Measurements from ENCODE around the gene GPR27.

The GPR27 gene, protein sequence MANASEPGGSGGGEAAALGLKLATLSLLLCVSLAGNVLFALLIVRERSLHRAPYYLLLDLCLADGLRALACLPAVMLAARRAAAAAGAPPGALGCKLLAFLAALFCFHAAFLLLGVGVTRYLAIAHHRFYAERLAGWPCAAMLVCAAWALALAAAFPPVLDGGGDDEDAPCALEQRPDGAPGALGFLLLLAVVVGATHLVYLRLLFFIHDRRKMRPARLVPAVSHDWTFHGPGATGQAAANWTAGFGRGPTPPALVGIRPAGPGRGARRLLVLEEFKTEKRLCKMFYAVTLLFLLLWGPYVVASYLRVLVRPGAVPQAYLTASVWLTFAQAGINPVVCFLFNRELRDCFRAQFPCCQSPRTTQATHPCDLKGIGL

DNA sequence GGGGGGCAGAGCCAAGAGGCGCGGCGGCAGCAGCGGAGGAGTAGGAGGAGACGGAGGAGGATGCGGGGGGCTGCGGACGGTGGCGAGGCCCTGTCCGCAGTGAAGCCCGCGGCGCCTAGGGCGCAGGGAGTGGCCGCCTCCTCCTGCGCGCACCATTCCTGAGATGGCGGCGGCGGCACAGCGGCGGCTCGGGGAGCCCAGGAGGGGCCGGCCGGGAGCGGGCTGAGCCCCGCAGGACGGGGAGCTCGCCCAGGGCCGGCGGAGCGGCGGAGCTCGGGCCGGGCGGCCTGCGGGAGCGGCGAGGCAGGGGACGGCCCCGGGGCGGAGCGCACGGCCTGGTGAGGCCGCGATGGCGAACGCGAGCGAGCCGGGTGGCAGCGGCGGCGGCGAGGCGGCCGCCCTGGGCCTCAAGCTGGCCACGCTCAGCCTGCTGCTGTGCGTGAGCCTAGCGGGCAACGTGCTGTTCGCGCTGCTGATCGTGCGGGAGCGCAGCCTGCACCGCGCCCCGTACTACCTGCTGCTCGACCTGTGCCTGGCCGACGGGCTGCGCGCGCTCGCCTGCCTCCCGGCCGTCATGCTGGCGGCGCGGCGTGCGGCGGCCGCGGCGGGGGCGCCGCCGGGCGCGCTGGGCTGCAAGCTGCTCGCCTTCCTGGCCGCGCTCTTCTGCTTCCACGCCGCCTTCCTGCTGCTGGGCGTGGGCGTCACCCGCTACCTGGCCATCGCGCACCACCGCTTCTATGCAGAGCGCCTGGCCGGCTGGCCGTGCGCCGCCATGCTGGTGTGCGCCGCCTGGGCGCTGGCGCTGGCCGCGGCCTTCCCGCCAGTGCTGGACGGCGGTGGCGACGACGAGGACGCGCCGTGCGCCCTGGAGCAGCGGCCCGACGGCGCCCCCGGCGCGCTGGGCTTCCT, at the start of gene GPR27:
Gene GPR27, plus strand, starts transcription at position 155 of the 909 bp plus-strand sequence. Its CDS starts 195 bp downstream, at position 350.
- peak; percentile 16 for DNase-seq

DNA sequence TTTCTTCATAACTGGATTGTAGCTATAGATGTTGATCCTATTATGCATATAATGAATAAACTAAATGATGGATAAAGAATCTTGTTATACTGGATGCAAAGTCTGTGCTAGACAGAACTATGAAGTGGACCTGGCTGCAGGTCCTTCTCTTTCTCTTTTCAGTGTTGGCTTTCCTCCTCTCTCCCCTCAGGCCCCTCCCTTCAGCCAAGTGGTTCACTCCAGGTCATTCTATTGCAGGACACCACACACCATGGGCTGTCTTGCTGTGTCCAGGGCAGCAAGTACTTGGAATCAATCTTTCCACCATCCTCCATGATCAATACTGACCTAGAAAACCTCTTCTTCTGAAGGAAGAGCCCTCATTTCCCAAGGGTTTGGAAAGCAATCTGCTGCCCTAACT, 48.7 kb upstream of the GPR27 start:
- DNase-seq, result no peak

DNA sequence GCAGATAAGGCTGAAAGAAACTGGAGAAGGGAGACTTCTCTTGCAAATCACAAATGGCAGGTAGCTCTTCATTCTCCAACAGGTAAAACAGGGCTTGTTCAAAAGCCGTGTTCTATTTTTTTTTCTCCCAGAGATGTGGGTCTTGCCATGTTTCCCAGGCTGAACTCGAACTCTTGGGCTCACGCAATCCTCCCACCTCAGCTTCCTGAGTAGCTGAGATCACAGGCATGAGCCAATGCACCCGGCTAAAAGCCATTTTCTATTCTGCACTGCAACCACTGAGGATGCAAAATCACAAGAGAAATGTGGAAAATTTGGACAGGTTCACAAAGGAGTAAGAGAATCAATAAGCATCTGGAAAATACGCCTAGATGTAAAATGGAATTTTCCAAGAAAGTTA, 48.0 kb upstream of the GPR27 start:
- no peak for DNase-seq

DNA sequence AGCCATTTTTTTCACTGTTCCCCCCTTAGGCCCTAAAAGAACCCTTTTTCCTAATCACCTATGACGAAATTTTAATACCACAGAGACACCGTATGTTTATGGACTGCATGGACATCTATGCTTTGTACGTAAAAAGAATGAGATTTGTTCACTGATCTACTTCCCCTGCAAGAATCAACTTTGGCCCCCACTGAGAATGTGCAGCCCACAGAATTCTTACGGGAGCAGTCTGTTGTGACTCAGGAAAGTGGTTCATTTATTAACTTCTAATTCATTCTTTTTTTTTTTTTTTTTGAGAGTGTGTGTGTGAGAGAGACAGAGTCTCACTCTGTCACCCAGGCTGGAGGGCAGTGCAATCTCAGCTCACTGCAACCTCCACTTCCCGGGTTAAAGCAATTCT, 46.1 kb upstream of the GPR27 start:
- DNase-seq, result no peak

DNA sequence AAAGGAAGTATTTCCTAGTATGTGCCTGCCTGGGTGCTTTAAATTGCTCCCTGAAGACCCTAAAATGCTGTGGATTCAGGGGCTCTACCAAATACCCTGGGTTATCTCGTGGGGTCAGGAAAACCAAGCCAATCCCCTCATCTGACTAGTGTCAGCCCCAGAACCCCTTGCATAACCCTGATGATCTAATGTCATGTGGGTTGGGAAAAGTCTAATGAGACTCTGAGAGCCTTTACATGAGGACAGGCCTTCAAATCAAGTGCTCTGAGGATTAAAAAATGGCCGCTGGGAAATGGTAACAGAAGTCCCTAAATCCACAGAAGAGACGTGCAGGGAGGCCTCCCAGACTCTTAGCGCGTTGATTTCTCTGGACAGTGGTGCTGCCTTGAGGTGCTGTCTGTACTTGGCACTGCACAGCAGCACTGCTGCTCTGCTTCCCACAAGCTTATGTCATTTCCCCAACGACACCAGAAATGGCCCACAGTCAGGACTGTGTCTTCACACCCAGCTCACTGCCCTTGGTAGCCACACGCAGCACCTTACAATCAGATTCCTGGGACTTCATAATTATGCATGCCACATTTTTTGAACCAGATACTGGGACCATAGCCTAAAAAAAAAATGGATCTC, 45.1 kb upstream of the GPR27 start:
- DNase-seq, result no peak

DNA sequence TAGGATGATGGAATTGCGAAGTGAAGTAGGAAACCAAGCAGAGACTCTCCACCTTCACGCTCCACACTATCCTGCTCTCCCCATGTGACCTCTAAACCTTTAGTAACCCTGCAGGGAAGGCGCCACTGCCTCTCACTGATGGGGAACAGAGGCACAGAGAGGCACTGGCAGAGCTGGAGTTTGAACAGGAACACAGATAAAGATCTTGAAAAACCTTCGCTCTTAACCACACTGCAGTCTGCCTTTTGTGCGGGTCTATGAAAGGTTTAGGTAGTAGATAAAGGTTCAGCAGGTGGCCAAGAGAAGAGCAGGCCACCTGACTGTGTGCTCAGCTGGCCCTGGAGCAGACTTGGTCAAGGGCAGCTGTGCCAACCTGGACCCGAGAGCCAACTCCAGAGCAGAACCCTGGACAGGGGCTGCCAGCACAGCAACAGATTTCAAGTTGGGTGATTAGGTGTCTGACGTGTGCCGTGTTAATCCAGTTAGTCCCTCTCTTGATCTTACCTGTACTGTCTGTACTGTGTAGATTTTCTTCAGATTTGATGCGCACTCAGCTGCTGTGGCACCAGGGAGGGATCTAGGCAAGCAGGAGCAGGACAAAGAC, 43.6 kb upstream of the GPR27 start:
- DNase-seq, result peak; percentile 39

DNA sequence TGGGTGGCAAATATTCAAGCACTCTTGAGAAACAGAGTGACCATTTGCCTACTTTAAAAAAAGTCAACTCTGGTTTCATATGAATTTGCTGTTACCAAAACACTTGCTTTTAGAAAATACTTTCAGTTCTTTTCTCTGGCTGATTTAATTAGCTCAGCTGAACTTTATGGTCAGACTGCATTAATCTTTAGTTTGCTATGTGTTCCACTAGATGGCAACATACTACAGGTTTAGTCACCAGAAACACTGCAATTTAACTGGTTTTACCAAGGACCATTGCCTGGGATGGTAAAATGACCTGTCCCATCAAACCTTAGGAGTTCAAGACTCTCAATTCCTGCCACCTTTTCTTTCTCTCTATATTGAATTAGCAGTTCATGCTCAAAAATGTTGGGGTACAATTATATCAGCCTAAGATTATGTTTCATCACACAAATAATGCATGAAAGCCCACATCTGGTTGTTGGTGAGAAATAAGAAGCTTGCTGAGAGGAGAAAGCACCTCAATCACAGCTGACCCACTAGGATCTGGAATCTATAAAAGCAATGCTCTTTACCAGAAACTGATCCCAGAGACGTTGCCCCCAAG, 42.7 kb upstream of the GPR27 start:
- peak; percentile 70 for DNase-seq

DNA sequence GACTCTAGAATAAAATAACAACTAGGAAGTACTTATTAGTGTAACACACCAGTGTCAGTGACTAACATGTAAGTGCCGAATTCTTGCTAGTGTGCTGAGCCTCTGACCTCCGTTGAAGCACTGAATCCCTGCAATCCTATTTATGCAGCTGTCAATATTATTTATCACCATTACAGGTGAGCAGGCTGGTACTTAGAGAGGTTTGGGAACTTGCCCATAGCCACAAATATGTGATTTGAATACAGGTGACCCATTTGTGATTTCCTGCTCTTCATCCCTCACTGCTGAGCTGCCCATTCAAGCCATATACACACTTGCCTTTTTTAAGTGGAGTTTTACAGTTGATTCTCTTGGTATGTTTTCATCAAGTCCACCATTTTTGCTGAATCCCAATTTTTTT, 40.6 kb upstream of the GPR27 start:
- DNase-seq, result no peak

DNA sequence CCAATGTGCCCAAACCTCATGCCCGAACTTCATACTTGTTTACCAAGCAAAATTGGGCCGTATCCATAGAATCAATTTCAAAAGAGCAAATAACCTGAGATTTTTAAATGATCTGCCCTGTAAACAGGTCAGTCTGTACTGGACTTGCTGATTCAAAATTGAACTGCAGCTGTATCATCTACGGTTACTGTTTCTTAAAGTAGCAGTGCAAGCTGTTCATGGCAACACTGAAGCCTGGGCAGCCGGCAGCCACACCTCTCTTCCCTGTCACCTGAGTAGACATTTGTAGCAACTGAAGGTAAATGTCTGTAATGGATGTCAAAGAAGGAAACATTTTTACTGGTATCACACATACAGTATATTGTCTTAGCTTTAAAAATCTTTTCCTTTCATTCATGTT, 39.1 kb upstream of the GPR27 start:
- no peak for DNase-seq

DNA sequence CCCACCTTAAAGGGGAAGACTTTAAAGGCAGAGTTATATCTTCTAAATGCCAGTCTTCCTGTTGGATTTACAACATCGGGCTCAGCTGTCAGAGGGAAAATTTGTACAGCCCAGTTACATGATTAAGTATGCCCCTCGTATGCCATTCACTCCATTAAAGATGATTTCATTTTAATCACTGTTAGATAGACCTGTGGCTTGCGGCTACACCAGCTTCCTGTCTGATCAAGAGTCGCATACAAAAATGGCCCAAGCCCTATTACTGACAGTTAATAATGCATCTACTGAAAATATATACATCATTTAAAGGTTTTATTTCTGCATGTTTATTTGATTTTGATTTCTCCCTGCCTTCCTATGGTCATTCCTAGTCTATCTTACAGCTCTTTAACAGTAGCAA, 35.6 kb upstream of the GPR27 start:
- peak; percentile 51 for DNase-seq

DNA sequence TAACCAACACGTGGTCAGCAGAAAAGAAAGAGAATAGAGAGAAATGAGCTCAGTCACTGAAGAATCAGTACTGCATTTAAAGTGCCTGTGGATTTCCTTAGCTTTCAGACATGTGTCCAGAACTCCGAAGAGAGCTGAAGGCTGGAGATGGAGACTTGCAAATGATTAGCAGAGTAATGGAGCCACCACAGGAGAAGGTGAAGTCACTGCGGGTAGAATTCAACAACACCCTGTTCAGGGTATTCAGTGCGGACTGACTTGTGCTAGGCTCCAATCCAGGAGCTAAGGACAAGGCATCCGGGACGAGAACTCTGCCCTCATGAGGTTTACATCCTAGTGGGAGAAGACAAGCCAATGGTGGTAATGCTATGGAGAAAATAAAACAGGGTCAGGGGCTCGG, 32.7 kb upstream of the GPR27 start:
- no peak for DNase-seq

DNA sequence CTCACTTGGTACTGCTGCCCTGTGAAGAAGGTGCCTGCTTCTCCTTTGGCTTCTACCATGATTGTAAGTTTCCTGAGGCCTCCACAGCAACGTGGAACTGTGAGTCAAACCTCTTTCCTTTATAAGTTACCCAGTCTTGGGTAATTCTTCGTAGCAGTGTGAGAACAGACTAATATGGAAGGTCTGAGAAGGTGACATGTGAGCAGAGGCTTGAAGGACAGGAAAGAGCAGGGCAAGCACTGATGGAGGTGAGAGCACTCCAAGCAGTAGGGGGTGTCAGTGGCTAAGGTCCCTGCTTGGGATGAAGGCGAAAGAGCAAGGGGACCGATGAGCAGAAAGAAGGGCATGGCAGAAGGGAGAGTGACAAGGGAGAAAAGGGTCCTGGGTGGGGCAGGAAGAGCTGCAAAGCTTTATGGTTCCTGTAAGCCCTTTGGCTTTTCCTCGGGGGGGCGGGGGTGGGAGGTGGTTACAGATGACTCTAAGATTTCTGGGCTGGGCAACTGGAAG, 32.0 kb upstream of the GPR27 start:
- DNase-seq, result peak; percentile 49

DNA sequence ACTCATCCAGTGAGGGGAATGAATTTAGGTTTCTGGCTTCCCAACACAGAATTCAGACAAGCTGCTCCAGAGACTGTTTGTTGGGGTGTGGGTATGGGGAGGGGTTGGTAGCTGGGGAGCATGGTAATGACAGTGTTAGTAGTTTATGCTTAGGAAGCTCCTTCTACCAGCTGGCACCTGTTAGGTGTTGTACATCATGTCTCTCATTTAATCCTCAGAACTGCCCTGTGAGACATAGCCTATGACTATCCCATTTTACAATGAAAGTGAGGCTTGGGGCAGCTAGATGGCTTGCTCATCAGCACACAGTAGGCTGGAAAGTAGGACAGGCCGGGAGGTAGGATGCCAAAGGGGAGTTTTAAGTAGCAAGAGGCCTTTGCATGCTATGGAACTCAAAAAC, 31.0 kb upstream of the GPR27 start:
- DNase-seq, result no peak

DNA sequence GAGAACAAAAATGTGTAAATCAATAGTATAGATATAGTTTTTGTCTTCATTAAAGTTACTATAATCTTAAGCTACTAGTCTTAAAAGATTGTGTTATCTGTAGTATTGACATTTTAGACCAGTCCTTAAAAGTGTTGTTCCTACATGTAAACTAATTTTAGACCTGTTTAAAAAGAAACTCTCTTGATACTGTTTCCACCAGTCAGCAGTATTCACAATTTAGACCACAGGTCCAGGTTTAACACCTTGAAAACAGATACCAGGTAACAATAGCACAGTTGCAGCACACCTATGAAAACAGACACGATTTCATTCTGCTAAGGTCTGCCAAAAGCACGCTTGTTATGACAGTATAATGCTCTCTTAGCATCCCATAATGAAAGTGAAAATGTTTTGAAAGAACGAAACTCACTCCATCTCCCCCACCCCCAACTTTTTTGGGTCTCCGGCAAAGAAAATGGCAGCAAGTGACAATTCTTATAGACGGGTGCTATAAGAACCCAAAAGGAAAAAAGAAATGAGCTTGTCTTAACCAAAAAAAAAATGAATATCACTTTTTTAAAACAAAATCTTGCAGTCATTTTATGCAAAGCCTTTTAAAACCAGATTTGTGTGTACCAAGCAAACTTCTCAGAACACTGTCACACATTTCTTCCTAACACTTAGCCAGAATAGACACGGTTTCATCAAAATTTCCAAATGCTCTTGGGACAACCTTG, 30.0 kb upstream of the GPR27 start:
- DNase-seq, result peak; percentile 77

DNA sequence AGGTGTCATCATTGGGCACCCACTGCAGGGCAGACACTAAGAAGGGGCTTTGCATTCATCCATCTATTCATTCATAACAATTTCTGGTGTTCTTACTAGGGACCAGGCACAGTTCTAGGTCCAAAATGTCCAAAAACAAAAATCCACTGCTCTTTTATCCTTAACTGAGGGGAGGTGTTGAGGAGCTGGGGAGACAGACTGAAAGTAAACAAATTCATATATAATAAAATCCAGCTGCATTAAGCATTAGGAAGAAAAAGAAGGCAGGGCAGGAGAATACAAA, 29.5 kb upstream of the GPR27 start:
- DNase-seq, result no peak

DNA sequence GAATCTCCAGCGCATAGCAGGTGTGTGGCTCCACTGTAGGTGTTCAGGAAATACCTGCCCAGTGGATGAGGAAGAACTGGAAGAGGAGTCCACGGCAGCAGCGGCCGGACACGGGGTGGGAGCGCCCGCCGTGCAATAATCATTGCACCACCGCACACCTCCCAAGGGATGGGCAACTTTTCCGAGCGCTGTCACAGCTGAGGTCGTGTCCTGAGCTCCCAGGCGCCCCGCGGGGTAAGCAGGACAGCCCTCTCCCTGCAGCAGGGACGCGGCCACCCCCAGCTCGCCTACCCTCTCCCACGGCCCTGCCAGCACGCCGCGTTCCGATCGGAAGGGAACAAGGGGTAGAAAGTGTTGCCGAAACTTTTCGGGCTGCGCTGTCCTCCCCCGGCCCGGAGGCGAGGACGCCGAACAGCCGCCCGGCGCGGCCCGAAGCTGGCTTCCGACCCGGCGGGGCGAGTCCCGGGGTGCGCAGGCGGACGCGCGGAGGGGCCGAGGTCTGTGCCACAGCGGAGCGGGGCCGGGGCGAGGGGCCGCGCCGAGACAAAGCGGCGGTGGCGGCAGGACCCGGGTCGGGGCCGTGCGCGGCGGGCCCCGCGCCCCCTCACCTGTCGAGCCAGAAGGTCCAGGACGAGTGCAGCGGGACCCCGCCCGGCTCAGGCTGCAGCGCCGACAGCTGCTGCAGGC, 28.9 kb upstream of the GPR27 start:
- no peak for DNase-seq

DNA sequence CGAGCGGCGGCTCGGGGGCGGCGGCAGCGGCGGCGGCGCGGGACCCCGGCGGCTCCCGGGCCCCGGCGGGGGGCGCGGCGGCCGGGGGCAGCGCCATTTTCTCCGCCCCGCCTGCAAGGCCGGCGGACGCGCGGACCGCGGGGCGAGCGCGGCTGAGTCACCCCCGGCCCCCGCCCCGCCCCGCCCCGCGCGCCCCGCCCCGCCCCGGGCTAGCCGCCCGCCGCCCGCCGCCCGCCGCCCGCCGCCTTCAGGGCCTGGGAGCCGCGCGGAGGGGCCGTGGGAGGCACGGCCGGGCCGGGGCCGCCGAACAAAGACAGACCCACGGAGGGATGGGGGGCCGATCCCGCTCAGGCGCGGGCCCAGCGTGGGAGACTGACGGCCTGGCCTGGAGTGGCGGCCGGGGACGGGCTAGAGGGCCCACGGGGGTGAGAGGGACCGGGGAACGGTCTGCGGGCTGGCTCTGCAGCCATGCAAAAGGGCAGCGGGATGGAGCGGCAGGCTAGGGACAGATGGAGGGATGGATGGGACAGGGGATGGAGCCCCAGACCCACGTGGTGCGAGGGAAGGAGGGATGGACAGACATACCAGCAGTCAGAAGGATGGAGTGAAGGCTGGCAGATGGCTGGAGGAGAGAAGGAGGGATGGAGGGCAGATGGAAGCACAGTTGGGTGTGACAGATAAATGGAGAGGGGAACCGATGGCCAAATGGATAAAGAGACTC, 28.2 kb upstream of the GPR27 start, which contains the start of gene EIF4E3:
Gene EIF4E3, minus strand, starts transcription at position 132 of the 721 bp plus-strand sequence. Its CDS starts 35 bp downstream, at position 97.
- DNase-seq, result peak; percentile 34

DNA sequence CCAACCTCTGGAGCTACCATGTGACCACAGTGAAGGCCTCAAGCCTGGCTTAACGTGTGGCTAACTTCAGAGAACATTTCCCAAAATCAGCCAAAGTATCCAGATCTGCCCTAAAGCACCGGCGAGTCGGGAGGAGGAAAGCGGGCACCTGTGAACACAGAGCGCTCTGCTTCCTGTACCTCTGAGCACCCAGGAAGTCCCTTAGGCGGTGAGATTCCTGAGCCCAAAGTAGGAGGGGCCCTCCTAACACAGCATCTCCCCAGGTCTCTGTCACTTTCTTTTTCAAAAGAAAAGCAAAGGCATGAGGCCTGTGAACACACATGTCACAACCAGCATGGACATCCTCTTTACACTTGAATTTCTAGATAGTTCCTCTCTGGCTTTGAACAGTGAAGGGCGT, 27.5 kb upstream of the GPR27 start:
- peak; percentile 74 for DNase-seq

DNA sequence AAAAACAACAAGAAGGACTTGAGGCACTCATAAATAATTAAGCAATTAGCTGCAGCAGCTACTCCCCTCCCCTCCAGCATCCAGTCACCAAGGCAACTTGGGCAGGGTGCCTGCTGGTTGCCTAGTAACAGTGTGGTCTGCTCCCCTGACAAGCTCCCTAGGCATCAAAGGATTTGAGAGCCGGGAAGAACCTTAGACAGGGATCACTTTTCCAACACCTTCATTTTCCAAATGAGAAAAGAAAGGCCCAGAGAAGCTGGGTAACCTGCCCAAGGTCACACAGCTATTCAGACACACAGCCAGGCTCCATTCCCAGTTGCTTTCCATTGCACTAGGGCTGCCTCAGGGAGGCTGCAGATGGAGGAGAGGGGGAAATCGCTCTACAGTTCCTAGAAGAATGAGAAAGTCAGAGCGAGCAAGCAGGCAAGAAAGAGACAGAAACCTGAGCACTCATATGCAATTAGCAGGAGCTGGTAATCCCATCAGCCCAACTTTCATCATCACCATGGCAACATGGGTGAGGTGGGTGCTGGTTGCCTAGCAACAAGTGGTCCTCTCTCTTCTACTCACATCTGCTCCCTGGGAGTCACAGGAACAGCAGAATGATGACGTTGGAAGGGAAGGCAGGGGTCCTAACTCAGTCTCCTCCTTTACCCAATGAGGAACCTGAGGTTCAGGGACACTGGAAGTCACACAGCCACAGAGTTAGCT, 24.9 kb upstream of the GPR27 start:
- DNase-seq, result peak; percentile 54

DNA sequence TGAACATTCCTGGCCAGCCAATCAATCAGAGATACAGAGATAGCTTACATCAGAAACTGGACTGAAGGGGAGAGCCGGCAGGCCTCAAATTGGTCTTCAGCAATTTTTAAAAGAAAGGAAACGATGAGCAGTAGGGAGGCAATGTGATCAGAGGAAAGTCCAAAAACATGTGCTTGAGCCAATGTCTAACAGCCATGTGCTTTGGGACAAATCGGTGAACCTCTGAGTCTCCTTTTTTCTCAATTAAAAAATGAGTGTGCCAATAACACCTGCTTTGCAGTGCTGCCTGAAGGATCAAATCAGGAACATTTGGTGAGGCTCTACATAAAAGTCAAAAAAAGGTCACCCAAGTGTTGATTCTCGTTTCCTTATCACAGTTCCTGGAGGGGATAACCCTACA, 21.0 kb upstream of the GPR27 start:
- DNase-seq, result no peak
